Subcutaneous abdominal adipose tissue (tissue), 5 donors: ENCODE results near the gene SDCCAG8.

Source experiments
- H3K27ac ChIP-seq: one replicate; pipeline ENCODE4 v1.7.0; 2013; ENCODE audit warnings: low read depth, mild to moderate bottlenecking, inconsistent platforms, low read length, moderate library complexity
- H3K27me3 ChIP-seq, 5 donors: one replicate each; pipeline ENCODE4 v1.7.0; 2013; ENCODE audit warnings: low read length in 5 of 5, inconsistent platforms in 1 of 5; ENCODE audit not compliant: control insufficient read depth in 5 of 5, insufficient read depth in 4 of 5
- H3K36me3 ChIP-seq, 5 donors: one replicate each; pipeline ENCODE4 v1.7.0; 2013; ENCODE audit warnings: low read length in 5 of 5; ENCODE audit not compliant: control insufficient read depth in 5 of 5, insufficient read depth in 5 of 5
- H3K4me1 ChIP-seq, 5 donors: one replicate each; pipeline ENCODE4 v1.7.0; 2013; ENCODE audit warnings: low read length in 5 of 5, mild to moderate bottlenecking in 3 of 5, moderate library complexity in 1 of 5; ENCODE audit not compliant: control insufficient read depth in 5 of 5, insufficient read depth in 5 of 5
- H3K4me3 ChIP-seq, 5 donors: one replicate each; pipeline ENCODE4 v1.7.0; 2013; ENCODE audit warnings: low read length in 5 of 5, low read depth in 1 of 5
- H3K9ac ChIP-seq, 5 donors: one replicate each; pipeline ENCODE4 v1.7.0; 2013; ENCODE audit warnings: low read length in 5 of 5, mild to moderate bottlenecking in 4 of 5, moderate library complexity in 3 of 5
- H3K9me3 ChIP-seq, 5 donors: one replicate each; pipeline ENCODE4 v1.7.0; 2013; ENCODE audit warnings: low read length in 5 of 5; ENCODE audit not compliant: control insufficient read depth in 5 of 5
- donor health status: healthy.
- donor health status: healthy.
- donor health status: healthy.
- donor health status: healthy.
- donor health status: healthy.

SDCCAG8 gene

GRCh38 chr1:243438146-243438545, 182.3 kb downstream of the SDCCAG8 start:
- Histone ChIP-seq H3K27ac (no peak overlapping the region), H3K9ac (no peak overlapping the region), H3K27me3 (no peaks in the 10 kb centered on the region), H3K9me3 (no peaks in the 10 kb centered on the region), H3K4me3 (no peak overlapping the region), H3K36me3 (peaks cover 0 to 13% (median 3%) of the 10 kb centered on the region in 5 donors), H3K4me1 (peaks cover 0 to 2% (median 0%) of the 10 kb centered on the region in 5 donors)

DNA sequence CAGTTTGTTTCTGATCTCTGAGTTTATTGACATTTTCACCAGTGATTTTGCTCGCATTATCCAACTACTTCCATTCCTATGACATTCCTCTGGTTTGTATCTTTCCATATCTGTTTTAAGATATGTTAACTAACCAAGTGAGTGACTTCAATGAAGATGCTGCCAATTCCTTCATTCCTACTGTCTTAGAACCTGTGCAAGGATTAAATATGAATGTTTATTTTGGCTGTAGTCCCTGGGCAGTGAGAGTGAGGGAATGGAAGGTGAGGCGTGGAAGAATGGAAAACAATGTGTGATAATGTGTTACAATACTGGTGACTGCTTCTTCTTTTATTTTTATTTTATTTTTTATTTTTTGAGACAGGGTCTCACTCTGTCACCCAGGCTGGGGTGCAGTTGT, 183.0 kb downstream of the SDCCAG8 start:
- H3K4me1 ChIP-seq, result peaks cover 0 to 7% (median 0%) of the 10 kb centered on the region in 5 donors
- peaks cover 0 to 13% (median 3%) of the 10 kb centered on the region in 5 donors for H3K36me3 ChIP-seq

GRCh38 chr1:243440406-243440805, 184.6 kb downstream of the SDCCAG8 start:
- no peak overlapping the region for H3K9ac ChIP-seq
- peaks cover 0 to 13% (median 3%) of the 10 kb centered on the region in 5 donors for H3K36me3 ChIP-seq
- peaks cover 0 to 7% (median 0%) of the 10 kb centered on the region in 5 donors for H3K4me1 ChIP-seq

More for the DNA sequence above, 183.0 kb downstream of the SDCCAG8 start:
- no peaks in the 10 kb centered on the region for H3K9me3 ChIP-seq
- H3K27ac ChIP-seq, result no peak overlapping the region
- no peaks in the 10 kb centered on the region for H3K27me3 ChIP-seq
- no peak overlapping the region for H3K4me3 ChIP-seq
- no peak overlapping the region for H3K9ac ChIP-seq

DNA sequence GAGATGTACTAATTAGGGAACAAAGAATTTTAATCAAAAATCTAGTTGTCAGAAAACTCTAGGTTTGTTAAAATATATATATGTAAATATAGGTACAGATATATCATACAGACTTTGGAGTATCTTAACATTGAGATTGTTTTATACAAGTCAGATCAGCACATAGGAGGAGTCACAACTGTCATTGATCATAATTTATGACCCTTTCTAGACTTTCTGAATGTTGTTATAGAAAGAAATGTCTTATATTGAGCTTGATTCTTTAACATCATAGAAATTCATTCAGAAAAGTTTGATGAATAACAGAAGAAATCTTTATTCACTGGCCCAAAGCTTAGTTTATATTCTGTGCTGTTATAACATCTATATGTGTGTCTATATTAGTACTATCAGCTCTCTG, 185.8 kb downstream of the SDCCAG8 start:
- H3K27ac ChIP-seq, result no peak overlapping the region
- H3K4me3 ChIP-seq, result no peak overlapping the region
- peaks cover 0 to 7% (median 0%) of the 10 kb centered on the region in 5 donors for H3K4me1 ChIP-seq
- no peaks in the 10 kb centered on the region for H3K27me3 ChIP-seq
- H3K9me3 ChIP-seq, result no peaks in the 10 kb centered on the region
- peaks cover 0 to 22% (median 3%) of the 10 kb centered on the region in 5 donors for H3K36me3 ChIP-seq
- H3K9ac ChIP-seq, result no peak overlapping the region

More at GRCh38 chr1:243440406-243440805, 184.6 kb downstream of the SDCCAG8 start:
- no peaks in the 10 kb centered on the region for H3K9me3 ChIP-seq
- no peak overlapping the region for H3K27ac ChIP-seq
- no peak overlapping the region for H3K4me3 ChIP-seq
- no peaks in the 10 kb centered on the region for H3K27me3 ChIP-seq

GRCh38 chr1:243443557-243443956, 187.7 kb downstream of the SDCCAG8 start:
- Histone ChIP-seq H3K27ac (no peak overlapping the region), H3K9me3 (no peaks in the 10 kb centered on the region), H3K9ac (no peak overlapping the region), H3K36me3 (peaks cover 0 to 11% (median 3%) of the 10 kb centered on the region in 5 donors), H3K4me1 (peaks cover 0 to 14% (median 4%) of the 10 kb centered on the region in 5 donors), H3K4me3 (peak overlapping the region in 1 of 5 donors; percentile 18), H3K27me3 (no peaks in the 10 kb centered on the region)

- peaks cover 0 to 14% (median 4%) of the 10 kb centered on the region in 5 donors for H3K4me1 ChIP-seq
- H3K36me3 ChIP-seq, result peaks cover 0 to 9% (median 3%) of the 10 kb centered on the region in 5 donors
- H3K9me3 ChIP-seq, result no peaks in the 10 kb centered on the region
- H3K27me3 ChIP-seq, result no peaks in the 10 kb centered on the region
- no peak overlapping the region for H3K4me3 ChIP-seq
- H3K27ac ChIP-seq, result no peak overlapping the region
- no peak overlapping the region for H3K9ac ChIP-seq
Measured at GRCh38 chr1:243447347-243447746, 191.5 kb downstream of the SDCCAG8 start.

GRCh38 chr1:243447844-243448243, 192.0 kb downstream of the SDCCAG8 start:
- Histone ChIP-seq H3K9me3 (no peaks in the 10 kb centered on the region), H3K36me3 (peaks cover 0 to 12% (median 4%) of the 10 kb centered on the region in 5 donors), H3K27ac (no peak overlapping the region), H3K4me1 (peaks cover 0 to 14% (median 4%) of the 10 kb centered on the region in 5 donors), H3K27me3 (no peaks in the 10 kb centered on the region), H3K4me3 (no peak overlapping the region), H3K9ac (no peak overlapping the region)

GRCh38 chr1:243449373-243449772, 193.5 kb downstream of the SDCCAG8 start:
- Histone ChIP-seq H3K27ac (no peak overlapping the region), H3K9ac (no peak overlapping the region), H3K9me3 (no peaks in the 10 kb centered on the region), H3K36me3 (peaks cover 1 to 17% (median 7%) of the 10 kb centered on the region in 5 donors), H3K4me3 (no peak overlapping the region), H3K27me3 (no peaks in the 10 kb centered on the region), H3K4me1 (peaks cover 0 to 7% (median 4%) of the 10 kb centered on the region in 5 donors)

DNA sequence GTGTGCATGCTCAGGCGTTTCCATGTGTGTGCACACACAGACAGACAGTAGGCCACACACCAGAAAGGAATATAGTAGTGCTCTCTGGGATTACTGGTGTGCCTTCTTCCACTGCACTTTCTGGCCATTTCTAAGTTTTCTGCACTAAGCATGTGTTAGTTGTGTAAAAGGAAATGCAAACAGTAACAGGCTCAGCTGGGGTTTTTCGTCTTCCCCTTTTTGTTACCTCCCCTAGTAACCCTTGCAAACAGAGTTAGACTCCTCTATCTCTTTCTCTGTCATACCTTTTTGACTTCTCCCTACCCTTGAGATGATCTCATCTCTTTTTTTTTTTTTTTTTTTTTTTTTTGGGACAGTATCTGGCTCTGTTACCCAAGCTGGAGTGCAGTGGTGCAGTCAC, 196.3 kb downstream of the SDCCAG8 start:
- no peak overlapping the region for H3K9ac ChIP-seq
- H3K4me1 ChIP-seq, result peaks cover 0 to 7% (median 4%) of the 10 kb centered on the region in 5 donors
- H3K27me3 ChIP-seq, result no peaks in the 10 kb centered on the region
- peaks cover 5 to 16% (median 6%) of the 10 kb centered on the region in 5 donors for H3K36me3 ChIP-seq
- H3K27ac ChIP-seq, result no peak overlapping the region
- H3K9me3 ChIP-seq, result no peaks in the 10 kb centered on the region
- H3K4me3 ChIP-seq, result no peak overlapping the region

DNA sequence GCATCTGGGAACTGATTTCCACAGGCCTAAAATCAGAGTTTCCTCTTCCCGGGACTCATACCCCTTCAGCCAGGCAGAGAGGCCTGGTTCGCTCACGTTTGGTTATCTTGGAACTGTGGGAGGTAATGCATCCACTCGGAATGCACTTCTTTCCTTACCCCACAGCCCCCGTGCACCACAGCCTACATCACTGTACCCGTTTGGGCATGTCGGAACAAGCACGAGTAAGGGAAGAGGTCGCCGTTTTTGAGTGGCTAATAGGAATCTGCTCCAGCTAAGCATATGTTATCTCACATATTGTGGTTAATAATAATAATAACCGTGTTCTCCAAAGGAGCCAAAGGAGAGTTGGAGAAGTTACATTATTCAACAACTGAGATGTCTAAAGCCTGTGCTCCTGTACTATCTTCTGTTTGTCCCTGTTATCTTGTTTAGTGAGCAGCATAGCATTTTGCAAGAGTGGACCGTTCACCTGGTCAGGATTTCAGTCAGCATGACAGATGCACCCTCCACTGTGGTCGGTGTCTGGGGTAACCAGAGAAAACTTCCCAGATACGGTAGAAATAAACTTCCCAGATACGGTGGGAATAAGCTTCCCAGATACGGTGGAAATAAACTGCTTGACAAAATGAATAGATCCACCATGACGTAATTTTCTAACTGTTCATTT, 198.6 kb downstream of the SDCCAG8 start:
- H3K27ac ChIP-seq, result no peak overlapping the region
- H3K36me3 ChIP-seq, result peaks cover 5 to 16% (median 6%) of the 10 kb centered on the region in 5 donors
- H3K4me3 ChIP-seq, result no peak overlapping the region
- H3K9ac ChIP-seq, result no peak overlapping the region
- no peaks in the 10 kb centered on the region for H3K27me3 ChIP-seq
- peaks cover 0 to 4% (median 0%) of the 10 kb centered on the region in 5 donors for H3K4me1 ChIP-seq
- no peaks in the 10 kb centered on the region for H3K9me3 ChIP-seq
